Neural progenitor cell (in vitro differentiated cells): ENCODE results near the gene ULK3. TPM values are rescaled to one million over a fixed set of nuclear protein-coding genes. Genes with fewer than 3 reads are reported as not detected.

Experiments used
- DNase-seq: peaks from one replicate; pipeline ENCODE4 v3.0.0-alpha.2; 2016; ENCODE audit warnings: low spot score
- H2AFZ ChIP-seq: fragments of 200-600 bp; sonication (generic); replicated peaks from 2 replicates; pipeline ENCODE4 v1.6.1; 2016; ENCODE audit warnings: antibody characterized with exemption
- H3F3A ChIP-seq: fragments of 200-600 bp; sonication (generic); 2 replicates; pipeline ENCODE4 v1.6.1; 2016; ENCODE audit warnings: antibody characterized with exemption, low read depth
- H3K27ac ChIP-seq: fragments of 200-600 bp; sonication (generic); 2 replicates; pipeline ENCODE4 v1.5.1; 2016; ENCODE audit warnings: mild to moderate bottlenecking
- H3K27me3 ChIP-seq: fragments of 200-600 bp; sonication (generic); 2 replicates; pipeline ENCODE4 v1.6.1; 2016; ENCODE audit warnings: mild to moderate bottlenecking, moderate library complexity
- H3K36me3 ChIP-seq: fragments of 200-600 bp; sonication (generic); 2 replicates; pipeline ENCODE4 v1.5.1; 2016
- H3K4me1 ChIP-seq: fragments of 200-600 bp; sonication (generic); 2 replicates; pipeline ENCODE4 v1.6.1; 2016; ENCODE audit warnings: mixed run types
- H3K4me2 ChIP-seq: fragments of 200-600 bp; sonication (generic); 2 replicates; pipeline ENCODE4 v1.6.1; 2016
- H3K4me3 ChIP-seq: fragments of 200-600 bp; sonication (generic); 2 replicates; pipeline ENCODE4 v1.5.1; 2016
- H3K79me2 ChIP-seq: fragments of 200-600 bp; sonication (generic); 2 replicates; pipeline ENCODE4 v1.6.1; 2016; ENCODE audit warnings: low read depth
- H3K9ac ChIP-seq: fragments of 200-600 bp; sonication (generic); 2 replicates; pipeline ENCODE4 v1.6.1; 2016
- H3K9me3 ChIP-seq: fragments of 200-600 bp; sonication (generic); 2 replicates; pipeline ENCODE4 v1.5.1; 2016; ENCODE audit warnings: low read depth
- H4K20me1 ChIP-seq: fragments of 200-600 bp; sonication (generic); 2 replicates; pipeline ENCODE4 v1.6.1; 2016; ENCODE audit warnings: low read depth
- H3K27ac Mint-ChIP-seq: 3 replicates; pipeline ENCODE4 v1.8.0; 2021; ENCODE audit warnings: mixed read lengths
- H3K27me3 Mint-ChIP-seq: 2 replicates; pipeline ENCODE4 v1.8.0; 2022; ENCODE audit warnings: low read depth, mild to moderate bottlenecking, inconsistent platforms, moderate library complexity, mixed read lengths; ENCODE audit not compliant: insufficient read depth
- H3K36me3 Mint-ChIP-seq: 3 replicates; pipeline ENCODE4 v1.8.0; 2021; ENCODE audit warnings: mixed read lengths
- H3K4me1 Mint-ChIP-seq: 3 replicates; pipeline ENCODE4 v1.8.0; 2021; ENCODE audit warnings: mixed read lengths
- H3K4me3 Mint-ChIP-seq: 3 replicates; pipeline ENCODE4 v1.8.0; 2021; ENCODE audit warnings: mild to moderate bottlenecking, moderate library complexity, mixed read lengths
- H3K9me3 Mint-ChIP-seq: 3 replicates; pipeline ENCODE4 v1.8.0; 2020; ENCODE audit warnings: mixed read lengths
- EZH2 ChIP-seq: fragments of 200-600 bp; sonication (generic); IDR thresholded peaks from 2 replicates; pipeline ENCODE4 v1.6.1; 2017; ENCODE audit warnings: antibody characterized with exemption, mild to moderate bottlenecking, moderate library complexity
- EZH2phosphoT487 ChIP-seq: fragments of 200-600 bp; sonication (generic); IDR thresholded peaks from 2 replicates; pipeline ENCODE4 v1.6.1; 2017; ENCODE audit warnings: antibody characterized with exemption
- total RNA-seq: library from RNA; depleted of rRNA; stranded (reverse); fragments of >200 nt; gene quantifications from 2 replicates; pipeline ENCODE4 v1.2.3, GENCODE V29; 2015; ENCODE audit warnings: low replicate concordance
- TF ChIP-seq, protein P1 (sequence below): fragments of 200-600 bp; sonication (generic); IDR thresholded peaks from 2 replicates; pipeline ENCODE4 v1.5.1; 2017; ENCODE audit warnings: antibody characterized with exemption, mild to moderate bottlenecking

ULK3 gene
- total RNA-seq, 1 donor from 2014 or later: 22.7 TPM

- Histone ChIP-seq H3K36me3 (no peaks in the 10 kb centered on the region), H3K9me3 (no peaks in the 10 kb centered on the region), H4K20me1 (peaks cover 22% of the 10 kb centered on the region), H3F3A (peaks cover 5% of the 10 kb centered on the region), H2AFZ (no peak overlapping the region), H3K4me3 (no peak overlapping the region), H3K27ac (no peak overlapping the region), H3K4me1 (no peaks in the 10 kb centered on the region), H3K27me3 (no peaks in the 10 kb centered on the region), H3K4me2 (no peak overlapping the region), H3K9ac (no peak overlapping the region), H3K79me2 (no peaks in the 10 kb centered on the region)
- Mint-ChIP-seq H3K4me3 (no peak overlapping the region), H3K27ac (peak overlapping the region; percentile 76), H3K27me3 (peaks cover 8% of the 10 kb centered on the region), H3K4me1 (peaks cover 25% of the 10 kb centered on the region), H3K36me3 (peaks cover 4% of the 10 kb centered on the region), H3K9me3 (no peaks in the 10 kb centered on the region)
- TF ChIP-seq EZH2phosphoT487: no peak
- TF ChIP-seq, protein P1, sequence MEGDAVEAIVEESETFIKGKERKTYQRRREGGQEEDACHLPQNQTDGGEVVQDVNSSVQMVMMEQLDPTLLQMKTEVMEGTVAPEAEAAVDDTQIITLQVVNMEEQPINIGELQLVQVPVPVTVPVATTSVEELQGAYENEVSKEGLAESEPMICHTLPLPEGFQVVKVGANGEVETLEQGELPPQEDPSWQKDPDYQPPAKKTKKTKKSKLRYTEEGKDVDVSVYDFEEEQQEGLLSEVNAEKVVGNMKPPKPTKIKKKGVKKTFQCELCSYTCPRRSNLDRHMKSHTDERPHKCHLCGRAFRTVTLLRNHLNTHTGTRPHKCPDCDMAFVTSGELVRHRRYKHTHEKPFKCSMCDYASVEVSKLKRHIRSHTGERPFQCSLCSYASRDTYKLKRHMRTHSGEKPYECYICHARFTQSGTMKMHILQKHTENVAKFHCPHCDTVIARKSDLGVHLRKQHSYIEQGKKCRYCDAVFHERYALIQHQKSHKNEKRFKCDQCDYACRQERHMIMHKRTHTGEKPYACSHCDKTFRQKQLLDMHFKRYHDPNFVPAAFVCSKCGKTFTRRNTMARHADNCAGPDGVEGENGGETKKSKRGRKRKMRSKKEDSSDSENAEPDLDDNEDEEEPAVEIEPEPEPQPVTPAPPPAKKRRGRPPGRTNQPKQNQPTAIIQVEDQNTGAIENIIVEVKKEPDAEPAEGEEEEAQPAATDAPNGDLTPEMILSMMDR: peak; percentile 19
- DNase-seq: no peak
Measured at GRCh38 chr15:74837482-74838136, 5.3 kb downstream of the ULK3 start.

DNA sequence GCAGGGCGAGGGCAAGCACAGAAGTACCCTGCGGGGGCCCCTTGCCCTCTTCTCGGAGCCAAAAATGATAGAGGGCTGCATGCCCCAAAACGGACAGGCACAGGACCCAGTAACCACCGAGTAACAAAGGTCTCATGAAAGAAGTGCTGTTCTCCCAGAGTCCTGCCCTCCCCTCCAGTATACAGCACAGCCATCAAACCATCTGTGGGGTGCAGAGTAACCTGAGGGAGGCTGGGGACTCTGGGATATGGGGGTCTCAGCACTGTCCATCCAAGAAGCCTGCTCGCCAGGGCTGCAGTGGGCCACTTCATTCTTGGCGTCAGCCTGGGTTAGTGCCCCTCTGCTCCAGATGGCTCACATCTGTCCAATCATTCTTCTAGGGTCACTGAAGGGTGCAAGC is 6.1 kb downstream of the ULK3 start:
- no peak overlapping the region for H3K27ac Mint-ChIP-seq
- H3K9ac ChIP-seq: no peak overlapping the region
- no peak overlapping the region for H3K4me3 ChIP-seq
- H2AFZ ChIP-seq: no peak overlapping the region
- no peaks in the 10 kb centered on the region for H3K9me3 ChIP-seq
- DNase-seq: no peak
- no peaks in the 10 kb centered on the region for H3K9me3 Mint-ChIP-seq
- peaks cover 19% of the 10 kb centered on the region for H3K4me1 Mint-ChIP-seq
- no peaks in the 10 kb centered on the region for H3K79me2 ChIP-seq
- peaks cover 18% of the 10 kb centered on the region for H4K20me1 ChIP-seq
- H3K4me1 ChIP-seq: no peaks in the 10 kb centered on the region
- H3F3A ChIP-seq: peaks cover 5% of the 10 kb centered on the region
- no peak overlapping the region for H3K27ac ChIP-seq
- H3K27me3 Mint-ChIP-seq: peaks cover 6% of the 10 kb centered on the region
- no peak overlapping the region for H3K4me2 ChIP-seq
- H3K4me3 Mint-ChIP-seq: no peak overlapping the region
- H3K36me3 Mint-ChIP-seq: peaks cover 4% of the 10 kb centered on the region
- no peak for TF ChIP-seq EZH2
- no peak for TF ChIP-seq EZH2phosphoT487
- TF ChIP-seq, protein P1: no peak
- H3K36me3 ChIP-seq: no peaks in the 10 kb centered on the region
- no peaks in the 10 kb centered on the region for H3K27me3 ChIP-seq

DNA sequence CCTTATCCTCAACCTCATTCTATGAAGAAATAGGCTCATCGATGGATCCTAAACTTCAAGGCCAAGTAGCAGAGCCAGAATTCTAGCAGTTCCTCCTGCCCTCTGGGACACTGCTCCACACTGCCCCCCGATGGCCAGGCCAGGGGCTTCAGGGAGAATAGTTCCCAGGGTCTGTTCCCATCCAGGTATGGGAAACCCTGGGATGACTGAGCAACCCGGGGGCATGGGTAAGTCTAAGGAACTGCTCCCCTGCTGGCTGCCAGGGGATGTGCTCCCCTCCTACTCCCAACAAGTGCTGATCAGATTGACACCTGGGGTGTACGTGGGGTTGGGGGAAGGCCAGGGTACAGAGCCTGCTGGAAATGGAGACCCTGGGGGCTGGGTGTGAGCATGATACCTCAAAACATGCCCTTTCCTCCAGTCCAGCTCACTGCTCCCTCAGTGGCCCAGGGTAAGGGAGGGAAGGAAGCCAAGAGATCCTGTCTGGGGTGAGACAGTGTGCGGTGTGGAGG is 7.6 kb downstream of the ULK3 start:
- Histone ChIP-seq H2AFZ (no peak overlapping the region), H3K79me2 (no peaks in the 10 kb centered on the region), H3K36me3 (no peaks in the 10 kb centered on the region), H3K27ac (no peak overlapping the region), H3K9ac (no peak overlapping the region), H3K4me2 (no peak overlapping the region), H3K9me3 (no peaks in the 10 kb centered on the region), H3K4me1 (no peaks in the 10 kb centered on the region), H3K4me3 (no peak overlapping the region), H3F3A (peaks cover 5% of the 10 kb centered on the region), H4K20me1 (peaks cover 14% of the 10 kb centered on the region), H3K27me3 (no peaks in the 10 kb centered on the region)
- TF ChIP-seq EZH2phosphoT487: no peak
- TF ChIP-seq, protein P1: peak; percentile 90
- peaks cover 11% of the 10 kb centered on the region for H3K4me1 Mint-ChIP-seq
- H3K27ac Mint-ChIP-seq: no peak overlapping the region
- no peaks in the 10 kb centered on the region for H3K9me3 Mint-ChIP-seq
- no peak overlapping the region for H3K4me3 Mint-ChIP-seq
- H3K27me3 Mint-ChIP-seq: peaks cover 14% of the 10 kb centered on the region
- DNase-seq: peak; percentile 75
- H3K36me3 Mint-ChIP-seq: peaks cover 1% of the 10 kb centered on the region
